Left ventricle myocardium inferior (tissue), 1 donor: ENCODE results near the gene TCERG1. TPM values are rescaled to one million over a fixed set of nuclear protein-coding genes. Genes with fewer than 3 reads are reported as not detected.

ENCODE experiments used
- DNase-seq: peaks from one replicate; pipeline ENCODE4 v3.0.0-alpha.2; 2020
- H3K27ac ChIP-seq: fragments of 200-600 bp; replicated peaks from 2 replicates; pipeline ENCODE4 v1.8.0; 2021
- H3K27me3 ChIP-seq: fragments of 200-600 bp; 2 replicates; pipeline ENCODE4 v1.8.0; 2021; ENCODE audit warnings: low read depth
- H3K36me3 ChIP-seq: fragments of 200-600 bp; 2 replicates; pipeline ENCODE4 v1.8.0; 2021
- H3K4me1 ChIP-seq: fragments of 200-600 bp; 2 replicates; pipeline ENCODE4 v1.8.0; 2021
- H3K4me3 ChIP-seq: fragments of 200-600 bp; 2 replicates; pipeline ENCODE4 v1.8.0; 2021; ENCODE audit warnings: mild to moderate bottlenecking, moderate library complexity
- H3K9me3 ChIP-seq: fragments of 200-600 bp; replicated peaks from 2 replicates; pipeline ENCODE4 v1.8.0; 2021
- intact Hi-C: fragments of 100-400 bp; cut with micrococcal nuclease; formaldehyde crosslinking; loops from one replicate; pipeline ENCODE4 v1.11.0; 2022
- total RNA-seq: library from RNA; stranded (reverse); fragmentation: NEBNext Ultra II Directional; extraction: Animal tissue kit (Norgen Biotek cat#: 25700); gene quantifications from one replicate; pipeline ENCODE4 v1.2.1, GENCODE V29; 2021
- TF ChIP-seq, protein P1 (sequence below): fragments of 200-600 bp; IDR thresholded peaks from 2 replicates; pipeline ENCODE4 v1.8.0; 2021; ENCODE audit warnings: antibody characterized with exemption, mild to moderate bottlenecking, borderline replicate concordance
- donor health status: DM: no; HTN: yes; CAD: no; lungs with severe emphysema.

The TCERG1 gene
- total RNA-seq, 1 donor from 2014 or later, result 20.1 TPM

- Histone ChIP-seq H3K4me3 (no peak overlapping the region), H3K9me3 (no peaks in the 10 kb centered on the region), H3K27me3 (no peaks in the 10 kb centered on the region), H3K36me3 (peaks cover 68% of the 10 kb centered on the region), H3K27ac (no peak overlapping the region), H3K4me1 (no peaks in the 10 kb centered on the region)
- TF ChIP-seq, protein P1, sequence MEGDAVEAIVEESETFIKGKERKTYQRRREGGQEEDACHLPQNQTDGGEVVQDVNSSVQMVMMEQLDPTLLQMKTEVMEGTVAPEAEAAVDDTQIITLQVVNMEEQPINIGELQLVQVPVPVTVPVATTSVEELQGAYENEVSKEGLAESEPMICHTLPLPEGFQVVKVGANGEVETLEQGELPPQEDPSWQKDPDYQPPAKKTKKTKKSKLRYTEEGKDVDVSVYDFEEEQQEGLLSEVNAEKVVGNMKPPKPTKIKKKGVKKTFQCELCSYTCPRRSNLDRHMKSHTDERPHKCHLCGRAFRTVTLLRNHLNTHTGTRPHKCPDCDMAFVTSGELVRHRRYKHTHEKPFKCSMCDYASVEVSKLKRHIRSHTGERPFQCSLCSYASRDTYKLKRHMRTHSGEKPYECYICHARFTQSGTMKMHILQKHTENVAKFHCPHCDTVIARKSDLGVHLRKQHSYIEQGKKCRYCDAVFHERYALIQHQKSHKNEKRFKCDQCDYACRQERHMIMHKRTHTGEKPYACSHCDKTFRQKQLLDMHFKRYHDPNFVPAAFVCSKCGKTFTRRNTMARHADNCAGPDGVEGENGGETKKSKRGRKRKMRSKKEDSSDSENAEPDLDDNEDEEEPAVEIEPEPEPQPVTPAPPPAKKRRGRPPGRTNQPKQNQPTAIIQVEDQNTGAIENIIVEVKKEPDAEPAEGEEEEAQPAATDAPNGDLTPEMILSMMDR, result no peak
- intact Hi-C loops, result no loop called here
- no peak for DNase-seq
Measured at GRCh38 chr5:146510559-146511125, 63.5 kb downstream of the TCERG1 start.

- peaks cover 41% of the 10 kb centered on the region for H3K36me3 ChIP-seq
- intact Hi-C loops, result no loop called here
- no peak for DNase-seq
Measured at GRCh38 chr5:146513462-146513861, 66.3 kb downstream of the TCERG1 start.

GRCh38 chr5:146514575-146514974, 67.4 kb downstream of the TCERG1 start:
- Histone ChIP-seq H3K27ac (no peak overlapping the region), H3K9me3 (no peaks in the 10 kb centered on the region), H3K36me3 (peaks cover 30% of the 10 kb centered on the region), H3K27me3 (peaks cover 5% of the 10 kb centered on the region), H3K4me1 (no peaks in the 10 kb centered on the region), H3K4me3 (no peak overlapping the region)
- intact Hi-C loops, result no loop called here
- TF ChIP-seq, protein P1, result no peak
- no peak for DNase-seq

More at GRCh38 chr5:146513462-146513861, 66.3 kb downstream of the TCERG1 start:
- H3K4me3 ChIP-seq, result no peak overlapping the region
- H3K9me3 ChIP-seq, result no peaks in the 10 kb centered on the region
- TF ChIP-seq, protein P1, result no peak
- no peaks in the 10 kb centered on the region for H3K4me1 ChIP-seq
- no peak overlapping the region for H3K27ac ChIP-seq
- H3K27me3 ChIP-seq, result peaks cover under 1% of the 10 kb centered on the region

DNA sequence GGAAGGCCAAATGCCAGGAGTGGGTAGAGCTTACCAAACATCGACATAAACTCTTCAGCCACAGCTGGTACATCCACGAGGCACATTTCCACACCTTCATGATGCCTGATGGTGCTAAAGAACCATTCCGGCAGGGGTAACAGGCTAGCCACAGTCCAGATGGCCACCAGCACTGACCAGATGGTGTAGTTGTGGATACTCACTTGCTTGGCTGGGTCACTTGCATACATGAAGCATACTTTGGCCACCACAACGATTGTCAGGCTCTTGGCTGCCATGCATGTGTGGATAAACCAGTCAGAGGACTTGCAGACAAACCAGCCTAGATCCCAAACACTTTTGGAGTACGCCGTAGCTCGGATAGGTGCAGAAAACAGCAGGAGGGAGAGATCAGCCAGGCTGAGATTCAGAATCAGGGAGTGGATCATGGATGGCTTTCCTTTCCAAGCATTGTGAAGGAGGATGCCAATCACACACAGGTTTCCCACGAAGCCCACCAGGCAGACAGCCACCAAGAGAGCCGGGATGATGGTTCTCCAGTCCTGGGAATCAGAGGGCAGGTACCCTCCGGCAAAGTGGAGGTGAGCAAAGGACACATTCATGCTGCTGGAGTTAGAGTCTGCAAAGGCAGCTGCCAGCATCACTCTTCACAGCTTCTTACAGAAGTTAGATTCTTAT, 68.5 kb downstream of the TCERG1 start:
- DNase-seq, result no peak
- peaks cover 19% of the 10 kb centered on the region for H3K36me3 ChIP-seq
- intact Hi-C loops, result no loop called here
- H3K4me3 ChIP-seq, result no peak overlapping the region
- no peak overlapping the region for H3K27ac ChIP-seq
- no peaks in the 10 kb centered on the region for H3K4me1 ChIP-seq
- peaks cover 12% of the 10 kb centered on the region for H3K27me3 ChIP-seq
- TF ChIP-seq, protein P1, result no peak
- H3K9me3 ChIP-seq, result no peaks in the 10 kb centered on the region

GRCh38 chr5:146516151-146516475, 69.0 kb downstream of the TCERG1 start, which contains the start of gene GPR151:
GPR151 (minus strand) TSS chr5:146516190; CDS start chr5:146516113, 77 bp downstream.
- peaks cover 16% of the 10 kb centered on the region for H3K27me3 ChIP-seq
- intact Hi-C loops, result no loop called here
- no peak within 1 kb of the TSS for H3K4me3 ChIP-seq
- DNase-seq, result no peak
- H3K9me3 ChIP-seq, result no peaks in the 10 kb centered on the region
- TF ChIP-seq, protein P1, result no peak
- no peak within 1 kb of the TSS for H3K27ac ChIP-seq
- peaks cover 14% of the 10 kb centered on the region for H3K36me3 ChIP-seq
- no peaks in the 10 kb centered on the region for H3K4me1 ChIP-seq
